HCT116 (cell line): ENCODE results near the gene NANOS2. TPM values are rescaled to one million over a fixed set of nuclear protein-coding genes. Genes with fewer than 3 reads are reported as not detected.
A peak's percentile ranks its signal among the peaks of the same experiment; 100 is the strongest.

Experiments
- ATAC-seq: fragments of 200-7000 bp; cut with Tn5 transposase; 2 replicates; pipeline ENCODE4 v1.9.1; 2020; ENCODE audit warnings: mild to moderate bottlenecking, moderate library complexity
- Bru-seq: library from RNA; stranded (reverse); fragments of 400-500 nt; gene quantifications from one replicate; lab custom pipeline; 2021; lab: Mats Ljungman, UMichigan
- BruChase-seq, 2 experiments: library from RNA; stranded (reverse); fragments of 400-500 nt; gene quantifications; one replicate each; lab custom pipeline; 2021; lab: Mats Ljungman, UMichigan
- BruUV-seq: library from RNA; stranded (reverse); fragments of 400-500 nt; replicated peaks from 2 replicates; lab custom pipeline; 2021; lab: Mats Ljungman, UMichigan
- CTCF ChIA-PET: fragments of 300-600 bp; sonication (Branson Sonifier 250); formaldehyde crosslinking; loops from one replicate; lab custom pipeline; 2021; ENCODE audit warnings: antibody characterized with exemption; lab: Charles Lee
- POLR2A ChIA-PET: fragments of 300-600, 350-600 bp; sonication (Branson Sonifier 250); formaldehyde crosslinking; loops from one replicate; lab custom pipeline; 2021; ENCODE audit warnings: antibody characterized with exemption; lab: Charles Lee
- RAD21 ChIA-PET, 2 experiments: fragments of 300-600 bp; sonication (Branson Sonifier 250); formaldehyde crosslinking; loops; one replicate each; lab custom pipeline; 2023; ENCODE audit warnings: low total read pairs in 2 of 2; ENCODE audit not compliant: uncharacterized antibody in 2 of 2, unreplicated experiment in 2 of 2, low non-redundant PET in 1 of 2; lab: Charles Lee
- DNase-seq: peaks from one replicate; pipeline ENCODE4 v3.0.0-alpha.2; 2010; ENCODE audit warnings: low read depth, low spot score
- H2AFZ ChIP-seq: fragments of 200-600 bp; shearing (Covaris generic), sonication (generic); 2 replicates; pipeline ENCODE4 v1.6.1; 2017; ENCODE audit warnings: low read depth, mixed run types, mixed read lengths, antibody characterized with exemption, low read length; ENCODE audit not compliant: poor library complexity, severe bottlenecking
- H3K27ac ChIP-seq: 2 replicates; pipeline ENCODE4 v1.5.1; 2012; ENCODE audit warnings: low read depth, low read length
- H3K27me3 ChIP-seq: fragments of 200-600 bp; sonication (generic); 2 replicates; pipeline ENCODE4 v1.6.1; 2016; ENCODE audit warnings: mixed run types, low read length, mixed read lengths; ENCODE audit not compliant: insufficient read depth
- H3K36me3 ChIP-seq, 2 experiments: fragments of 200-500 bp in 1 of 2; fragments of 200-600 bp in 1 of 2; sonication (Bioruptor generic) in 1 of 2; sonication (generic) in 1 of 2; 2 replicates each; pipeline versions ENCODE4 v1.5.1 to v1.6.1; 2014 to 2016; ENCODE audit warnings: low read length in 2 of 2, inconsistent platforms in 1 of 2, mixed read lengths in 1 of 2, mixed run types in 1 of 2; ENCODE audit not compliant: insufficient read depth in 2 of 2, control insufficient read depth in 1 of 2
- H3K4me1 ChIP-seq, 2 experiments: fragments of 200-600 bp in 1 of 2; sonication (generic) in 1 of 2; 2 replicates each; pipeline versions ENCODE4 v1.5.1 to v1.6.1; 2012 to 2017; ENCODE audit warnings: low read length in 2 of 2, inconsistent platforms in 1 of 2, mild to moderate bottlenecking in 1 of 2, mixed read lengths in 1 of 2, mixed run types in 1 of 2, moderate library complexity in 1 of 2; ENCODE audit not compliant: insufficient read depth in 2 of 2, control insufficient read depth in 1 of 2
- H3K4me2 ChIP-seq: fragments of 200-600 bp; sonication (generic); 2 replicates; pipeline ENCODE4 v1.6.1; 2017; ENCODE audit warnings: mixed run types, low read length, mixed read lengths
- H3K4me3 ChIP-seq, 2 experiments: fragments of 200-600 bp in 1 of 2; sonication (generic) in 1 of 2; replicated peaks in 1 of 2; 2 replicates each; pipeline ENCODE4 v1.5.1; 2011 to 2016; ENCODE audit warnings: low read length in 2 of 2, control low read depth in 1 of 2, low read depth in 1 of 2, mild to moderate bottlenecking in 1 of 2, mixed read lengths in 1 of 2, mixed run types in 1 of 2
- H3K79me2 ChIP-seq: fragments of 200-600 bp; sonication (generic); 2 replicates; pipeline ENCODE4 v1.6.1; 2017; ENCODE audit warnings: mild to moderate bottlenecking, mixed run types, low read length, moderate library complexity, mixed read lengths; ENCODE audit not compliant: insufficient read depth
- H3K9ac ChIP-seq: fragments of 200-600 bp; sonication (generic); 2 replicates; pipeline ENCODE4 v1.6.1; 2016; ENCODE audit warnings: low read length, mixed read lengths
- H3K9me2 ChIP-seq: fragments of 200-600 bp; sonication (generic), shearing (Covaris generic); 2 replicates; pipeline ENCODE4 v1.6.1; 2017; ENCODE audit warnings: mixed run types, mild to moderate bottlenecking, moderate library complexity; ENCODE audit not compliant: insufficient read depth
- H3K9me3 ChIP-seq, 2 experiments: fragments of 200-500 bp in 1 of 2; fragments of 200-600 bp in 1 of 2; sonication (Bioruptor generic) in 1 of 2; sonication (generic) in 1 of 2; 2 replicates each; pipeline ENCODE4 v1.6.1; 2014 to 2017; ENCODE audit warnings: low read length in 2 of 2, mixed read lengths in 2 of 2, inconsistent platforms in 1 of 2, low read depth in 1 of 2, mild to moderate bottlenecking in 1 of 2, mixed run types in 1 of 2, moderate library complexity in 1 of 2; ENCODE audit not compliant: control insufficient read depth in 1 of 2, insufficient read depth in 1 of 2
- H4K20me1 ChIP-seq: fragments of 200-600 bp; sonication (generic), shearing (Covaris generic); 2 replicates; pipeline ENCODE4 v1.6.1; 2017; ENCODE audit warnings: mixed run types, mild to moderate bottlenecking, moderate library complexity; ENCODE audit not compliant: insufficient read depth
- JUND ChIP-seq: IDR thresholded peaks from 2 replicates; pipeline ENCODE4 v1.6.1; 2012
- RAD21 ChIP-seq: IDR thresholded peaks from 2 replicates; pipeline ENCODE4 v1.6.1; 2012; ENCODE audit warnings: low read depth, mild to moderate bottlenecking
- intact Hi-C: fragments of 100-400 bp; cut with micrococcal nuclease; formaldehyde crosslinking; loops from 2 replicates; pipeline ENCODE4 v1.10.0; 2022
- long read RNA-seq: library from polyadenylated mRNA; unstranded; transcript quantifications from one replicate; pipeline ENCODE4 v2.0.0, GENCODE V29; 2021; ENCODE audit not compliant: unreplicated experiment
- polyA plus RNA-seq: library from polyadenylated mRNA; unstranded; fragments of >200 nt; gene quantifications from 2 replicates; pipeline ENCODE4 v1.2.1, GENCODE V29; 2012; ENCODE audit warnings: missing spikeins
- total RNA-seq: library from RNA; stranded (reverse); gene quantifications from one replicate; pipeline ENCODE4 v1.2.1, GENCODE V29; 2021; ENCODE audit not compliant: unreplicated experiment
- TF ChIP-seq, protein P1 (sequence below): IDR thresholded peaks from 2 replicates; pipeline ENCODE4 v1.6.1; 2012; ENCODE audit warnings: low read depth
- TF ChIP-seq, protein P2 (sequence below), 3 experiments: fragments of 200-600 bp in 1 of 3; sonication (generic) in 1 of 3; IDR thresholded peaks in 2 of 3; conservative IDR thresholded peaks in 1 of 3; 2 replicates each; pipeline ENCODE4 v1.5.1; 2012 to 2017; ENCODE audit warnings: low read depth in 2 of 3, low read length in 2 of 3, antibody characterized with exemption in 1 of 3, borderline replicate concordance in 1 of 3, control low read depth in 1 of 3, mild to moderate bottlenecking in 1 of 3, mixed read lengths in 1 of 3, mixed run types in 1 of 3, moderate library complexity in 1 of 3; ENCODE audit not compliant: insufficient read depth in 1 of 3

NANOS2 gene
- not detected for total RNA-seq
- polyA plus RNA-seq = not detected in 2 replicates
- Bru-seq, nascent RNA = percentile 23 among the genes with signal in this experiment
- BruChase-seq, experiment 1, labeled RNA remaining after a 6-hour chase = not detected
- not detected for BruChase-seq, experiment 2, labeled RNA remaining after a 2-hour chase
- long read RNA-seq = 0 reads

DNA sequence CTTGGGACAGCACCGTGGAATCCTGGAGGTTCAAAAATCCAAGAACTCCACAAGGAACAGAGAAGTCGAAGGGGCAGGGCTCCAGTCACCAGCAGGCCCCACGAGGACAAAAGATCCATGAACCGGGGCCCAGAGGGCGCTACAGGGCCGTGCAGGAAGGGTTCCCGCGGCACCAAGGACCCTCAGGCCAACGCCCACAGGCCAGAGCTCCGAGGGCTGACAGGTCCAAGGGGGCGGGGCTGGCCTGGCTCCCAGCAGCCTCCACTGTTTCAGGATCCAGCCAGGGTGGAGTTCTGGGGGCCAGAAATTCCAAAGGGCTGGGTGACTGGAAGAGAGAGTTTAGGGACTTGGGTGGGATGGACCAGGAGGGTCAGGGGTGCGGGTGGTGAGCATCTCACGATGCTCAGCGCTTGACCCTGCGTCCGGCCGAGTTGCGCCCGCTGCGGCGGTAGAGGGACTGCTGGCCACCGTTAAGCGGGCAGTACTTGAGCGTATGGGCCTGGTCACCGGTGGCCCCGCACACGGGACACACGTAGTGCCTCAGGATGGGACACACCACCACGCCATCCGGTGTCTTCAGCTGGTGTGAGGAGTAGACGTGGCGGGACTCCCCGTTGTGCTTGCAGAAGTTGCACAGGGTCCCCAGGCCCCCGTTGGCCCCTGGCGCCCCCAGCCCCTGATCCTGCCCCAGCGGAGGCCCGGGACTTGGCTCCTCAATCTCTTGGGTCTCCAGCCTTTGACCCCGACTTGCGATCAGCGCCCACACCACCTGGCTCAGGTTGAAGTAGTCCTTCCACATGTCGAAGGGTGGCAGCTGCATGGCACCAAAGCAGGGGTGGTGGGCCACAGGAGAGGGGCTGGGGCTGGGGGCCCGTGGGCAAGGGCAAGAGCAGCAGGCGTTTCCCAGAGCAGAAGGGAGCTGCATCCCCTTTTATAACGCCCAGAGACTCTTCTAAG lies at the start of gene NANOS2:
Gene NANOS2 (minus strand): TSS at position 905 of the 957 bp plus-strand sequence. CDS start 85 bp downstream, at position 820.
- DNase-seq = peak; percentile 56
- CTCF ChIA-PET = interaction anchor here (0.6 to 1.8 kb wide), 5 partner anchors 12 to 162 kb away, joined by 3 to 8 read pairs (median 7); partner anchors contain the start of gene MYPOP
- Histone ChIP-seq H3K9me3 (no peaks in the 10 kb centered on the region), H3K9ac (no peak within 1 kb of the TSS), H2AFZ (no peak within 1 kb of the TSS), H4K20me1 (no peaks in the 10 kb centered on the region), H3K4me1 (peaks cover 4 to 12% of the 10 kb centered on the region in 2 experiments; a peak in 3 of 4 replicates), H3K36me3 (no peaks in the 10 kb centered on the region), H3K27ac (no peak within 1 kb of the TSS), H3K27me3 (no peaks in the 10 kb centered on the region), H3K4me3 (no peak within 1 kb of the TSS), H3K79me2 (no peaks in the 10 kb centered on the region), H3K4me2 (0 out of 2 replicates have a peak within 1 kb of the TSS, but pooled peaks have one; percentile 10), H3K9me2 (no peaks in the 10 kb centered on the region)
- POLR2A ChIA-PET = interaction anchor here (1.3 to 2.2 kb wide), 2 partner anchors 11 to 51 kb away, joined by 3 to 6 read pairs; partner anchors contain the start of gene SYMPK
- no TSS peak for BruUV-seq
- intact Hi-C loops = loop anchor here (5.0 kb wide), 1 partner anchor 103 kb away; no protein-coding TSS in a partner anchor
- ATAC-seq = peak; percentile 91
- no peak for TF ChIP-seq JUND
- TF ChIP-seq, protein P1, sequence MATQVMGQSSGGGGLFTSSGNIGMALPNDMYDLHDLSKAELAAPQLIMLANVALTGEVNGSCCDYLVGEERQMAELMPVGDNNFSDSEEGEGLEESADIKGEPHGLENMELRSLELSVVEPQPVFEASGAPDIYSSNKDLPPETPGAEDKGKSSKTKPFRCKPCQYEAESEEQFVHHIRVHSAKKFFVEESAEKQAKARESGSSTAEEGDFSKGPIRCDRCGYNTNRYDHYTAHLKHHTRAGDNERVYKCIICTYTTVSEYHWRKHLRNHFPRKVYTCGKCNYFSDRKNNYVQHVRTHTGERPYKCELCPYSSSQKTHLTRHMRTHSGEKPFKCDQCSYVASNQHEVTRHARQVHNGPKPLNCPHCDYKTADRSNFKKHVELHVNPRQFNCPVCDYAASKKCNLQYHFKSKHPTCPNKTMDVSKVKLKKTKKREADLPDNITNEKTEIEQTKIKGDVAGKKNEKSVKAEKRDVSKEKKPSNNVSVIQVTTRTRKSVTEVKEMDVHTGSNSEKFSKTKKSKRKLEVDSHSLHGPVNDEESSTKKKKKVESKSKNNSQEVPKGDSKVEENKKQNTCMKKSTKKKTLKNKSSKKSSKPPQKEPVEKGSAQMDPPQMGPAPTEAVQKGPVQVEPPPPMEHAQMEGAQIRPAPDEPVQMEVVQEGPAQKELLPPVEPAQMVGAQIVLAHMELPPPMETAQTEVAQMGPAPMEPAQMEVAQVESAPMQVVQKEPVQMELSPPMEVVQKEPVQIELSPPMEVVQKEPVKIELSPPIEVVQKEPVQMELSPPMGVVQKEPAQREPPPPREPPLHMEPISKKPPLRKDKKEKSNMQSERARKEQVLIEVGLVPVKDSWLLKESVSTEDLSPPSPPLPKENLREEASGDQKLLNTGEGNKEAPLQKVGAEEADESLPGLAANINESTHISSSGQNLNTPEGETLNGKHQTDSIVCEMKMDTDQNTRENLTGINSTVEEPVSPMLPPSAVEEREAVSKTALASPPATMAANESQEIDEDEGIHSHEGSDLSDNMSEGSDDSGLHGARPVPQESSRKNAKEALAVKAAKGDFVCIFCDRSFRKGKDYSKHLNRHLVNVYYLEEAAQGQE = no peak
- TF ChIP-seq, protein P2, sequence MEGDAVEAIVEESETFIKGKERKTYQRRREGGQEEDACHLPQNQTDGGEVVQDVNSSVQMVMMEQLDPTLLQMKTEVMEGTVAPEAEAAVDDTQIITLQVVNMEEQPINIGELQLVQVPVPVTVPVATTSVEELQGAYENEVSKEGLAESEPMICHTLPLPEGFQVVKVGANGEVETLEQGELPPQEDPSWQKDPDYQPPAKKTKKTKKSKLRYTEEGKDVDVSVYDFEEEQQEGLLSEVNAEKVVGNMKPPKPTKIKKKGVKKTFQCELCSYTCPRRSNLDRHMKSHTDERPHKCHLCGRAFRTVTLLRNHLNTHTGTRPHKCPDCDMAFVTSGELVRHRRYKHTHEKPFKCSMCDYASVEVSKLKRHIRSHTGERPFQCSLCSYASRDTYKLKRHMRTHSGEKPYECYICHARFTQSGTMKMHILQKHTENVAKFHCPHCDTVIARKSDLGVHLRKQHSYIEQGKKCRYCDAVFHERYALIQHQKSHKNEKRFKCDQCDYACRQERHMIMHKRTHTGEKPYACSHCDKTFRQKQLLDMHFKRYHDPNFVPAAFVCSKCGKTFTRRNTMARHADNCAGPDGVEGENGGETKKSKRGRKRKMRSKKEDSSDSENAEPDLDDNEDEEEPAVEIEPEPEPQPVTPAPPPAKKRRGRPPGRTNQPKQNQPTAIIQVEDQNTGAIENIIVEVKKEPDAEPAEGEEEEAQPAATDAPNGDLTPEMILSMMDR (IDR thresholded peaks at IDR 0.05 in 2 of 3, conservative IDR thresholded peaks at IDR 0.05 in 1 of 3; ENCODE audit: borderline replicate concordance in 1 of 3, insufficient read depth in 1 of 3, low read depth in 2 of 3, low read length in 2 of 3) = peak; percentile 52 to 69 (median 55)
- TF ChIP-seq RAD21 = peak; percentile 79
- RAD21 ChIA-PET = no interaction called here
